ENCODE data around the gene SUMO4.

DNA sequence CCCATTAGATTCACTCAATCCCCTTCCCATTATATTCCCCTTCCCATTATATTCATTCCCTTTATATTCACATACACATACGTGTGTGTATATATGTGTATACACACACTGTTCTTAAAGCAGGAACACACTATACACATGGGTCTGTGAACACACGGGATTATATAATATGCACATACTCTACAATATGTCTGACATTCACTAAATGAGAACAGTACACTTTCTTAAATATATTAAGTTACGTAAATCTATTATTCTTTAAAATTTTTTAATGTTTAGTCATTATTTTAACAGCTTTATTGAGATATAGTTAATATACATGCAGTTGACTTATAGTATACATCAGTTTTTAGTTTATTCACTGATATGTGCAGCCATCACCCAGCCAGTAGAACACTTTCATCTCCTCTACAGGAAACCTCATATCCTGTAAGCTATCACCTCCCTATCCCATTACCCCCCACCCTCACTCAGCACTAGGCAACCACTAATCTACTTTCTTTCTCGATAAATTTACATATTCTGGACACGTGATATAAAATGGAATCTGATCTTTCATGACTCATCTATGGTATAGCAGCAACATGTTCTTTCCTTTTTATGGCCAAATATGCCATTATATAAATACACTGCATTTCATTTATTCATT lies 13.9 kb upstream of the SUMO4 start:
- no peak for TF ChIP-seq EZH2 (IDR thresholded peaks at IDR 0.05; ENCODE audit: borderline replicate concordance, low read depth, low read length, poor library complexity, severe bottlenecking)
- TF ChIP-seq, protein P1, sequence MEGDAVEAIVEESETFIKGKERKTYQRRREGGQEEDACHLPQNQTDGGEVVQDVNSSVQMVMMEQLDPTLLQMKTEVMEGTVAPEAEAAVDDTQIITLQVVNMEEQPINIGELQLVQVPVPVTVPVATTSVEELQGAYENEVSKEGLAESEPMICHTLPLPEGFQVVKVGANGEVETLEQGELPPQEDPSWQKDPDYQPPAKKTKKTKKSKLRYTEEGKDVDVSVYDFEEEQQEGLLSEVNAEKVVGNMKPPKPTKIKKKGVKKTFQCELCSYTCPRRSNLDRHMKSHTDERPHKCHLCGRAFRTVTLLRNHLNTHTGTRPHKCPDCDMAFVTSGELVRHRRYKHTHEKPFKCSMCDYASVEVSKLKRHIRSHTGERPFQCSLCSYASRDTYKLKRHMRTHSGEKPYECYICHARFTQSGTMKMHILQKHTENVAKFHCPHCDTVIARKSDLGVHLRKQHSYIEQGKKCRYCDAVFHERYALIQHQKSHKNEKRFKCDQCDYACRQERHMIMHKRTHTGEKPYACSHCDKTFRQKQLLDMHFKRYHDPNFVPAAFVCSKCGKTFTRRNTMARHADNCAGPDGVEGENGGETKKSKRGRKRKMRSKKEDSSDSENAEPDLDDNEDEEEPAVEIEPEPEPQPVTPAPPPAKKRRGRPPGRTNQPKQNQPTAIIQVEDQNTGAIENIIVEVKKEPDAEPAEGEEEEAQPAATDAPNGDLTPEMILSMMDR (conservative IDR thresholded peaks at IDR 0.05; ENCODE audit: low read depth, low read length), result no peak

Measured in A673 (cell line).